ENCODE measurements around the gene RELCH.
A peak's percentile ranks its signal among the peaks of the same experiment; 100 is the strongest.

Gene RELCH

DNA sequence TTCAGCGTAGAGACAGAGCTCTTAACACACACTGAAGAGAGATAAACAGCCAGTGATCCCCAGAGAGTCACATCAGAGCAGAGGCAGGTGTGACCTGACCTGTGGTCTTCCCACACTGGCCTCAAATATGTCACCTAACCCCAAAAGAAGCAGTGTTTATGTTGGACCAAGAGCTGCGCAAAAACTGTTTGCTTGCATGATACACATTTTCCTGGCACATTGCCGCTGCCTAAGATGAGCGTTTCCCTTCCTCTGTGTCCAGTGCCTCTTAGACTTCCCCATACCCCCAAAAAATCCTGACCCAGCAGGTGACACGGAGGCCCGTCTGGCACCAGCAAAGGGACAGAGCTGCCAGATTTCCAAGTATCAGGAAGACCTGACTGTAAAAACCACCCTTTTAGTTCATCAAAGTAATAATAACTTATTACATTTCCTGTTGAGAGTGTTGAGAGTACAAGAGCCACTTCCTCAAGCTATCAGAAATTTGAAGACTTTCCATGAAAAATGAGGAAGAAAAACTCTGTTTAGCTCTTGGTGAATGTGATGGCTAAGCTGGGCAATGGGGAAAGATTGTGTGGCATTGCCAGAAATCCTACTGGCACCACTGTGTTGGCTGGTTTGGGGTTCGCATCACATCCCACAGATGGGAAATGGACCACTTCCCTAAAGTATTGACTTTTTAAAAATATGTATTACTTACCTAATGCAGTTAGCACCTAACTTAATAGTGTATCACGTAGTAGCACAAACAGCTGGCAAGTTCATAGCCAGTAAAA, 144.7 kb downstream of the RELCH start:
- Mint-ChIP-seq H3K4me1 (peaks cover 40% of the 10 kb centered on the region), H3K4me3 (no peak overlapping the region), H3K9me3 (no peaks in the 10 kb centered on the region), H3K27ac (no peak overlapping the region), H3K27me3 (peaks cover 63% of the 10 kb centered on the region)
- ATAC-seq: peak; percentile 39
- no peak for DNase-seq

DNA sequence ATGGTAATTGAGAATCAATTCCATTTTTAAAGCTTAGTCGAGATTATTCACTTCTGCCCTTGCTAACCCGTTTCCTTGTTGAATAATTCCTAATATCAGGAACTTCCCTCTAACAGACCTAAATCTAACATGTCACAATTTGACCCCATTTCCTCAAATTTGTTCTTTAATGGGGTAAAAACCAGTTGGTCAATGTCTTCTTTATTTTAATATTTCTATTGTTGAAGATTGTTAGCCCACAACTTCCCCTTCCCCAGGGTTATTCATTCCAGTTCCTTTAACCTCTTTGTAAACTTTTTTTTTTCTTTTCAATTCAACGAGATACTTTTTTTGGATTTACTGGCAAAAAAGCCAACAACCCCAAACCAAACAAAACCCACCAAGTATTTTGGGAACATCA, 145.4 kb downstream of the RELCH start:
- no peak for ATAC-seq
- H3K4me1 Mint-ChIP-seq: peaks cover 40% of the 10 kb centered on the region
- DNase-seq: no peak
- H3K4me3 Mint-ChIP-seq: no peak overlapping the region
- H3K9me3 Mint-ChIP-seq: no peaks in the 10 kb centered on the region
- peaks cover 56% of the 10 kb centered on the region for H3K27me3 Mint-ChIP-seq
- H3K27ac Mint-ChIP-seq: no peak overlapping the region

GRCh38 chr18:62332964-62333695, 146.1 kb downstream of the RELCH start:
- peaks cover 34% of the 10 kb centered on the region for H3K4me1 Mint-ChIP-seq
- no peak overlapping the region for H3K4me3 Mint-ChIP-seq
- no peaks in the 10 kb centered on the region for H3K9me3 Mint-ChIP-seq
- no peak for ATAC-seq
- no peak overlapping the region for H3K27ac Mint-ChIP-seq
- H3K27me3 Mint-ChIP-seq: peaks cover 49% of the 10 kb centered on the region
- DNase-seq: no peak

GRCh38 chr18:62334120-62334519, 147.1 kb downstream of the RELCH start:
- Mint-ChIP-seq H3K9me3 (no peaks in the 10 kb centered on the region), H3K4me3 (no peak overlapping the region), H3K27me3 (peaks cover 44% of the 10 kb centered on the region), H3K27ac (no peak overlapping the region), H3K4me1 (peaks cover 29% of the 10 kb centered on the region)
- ATAC-seq (no peak), DNase-seq (no peak)

DNA sequence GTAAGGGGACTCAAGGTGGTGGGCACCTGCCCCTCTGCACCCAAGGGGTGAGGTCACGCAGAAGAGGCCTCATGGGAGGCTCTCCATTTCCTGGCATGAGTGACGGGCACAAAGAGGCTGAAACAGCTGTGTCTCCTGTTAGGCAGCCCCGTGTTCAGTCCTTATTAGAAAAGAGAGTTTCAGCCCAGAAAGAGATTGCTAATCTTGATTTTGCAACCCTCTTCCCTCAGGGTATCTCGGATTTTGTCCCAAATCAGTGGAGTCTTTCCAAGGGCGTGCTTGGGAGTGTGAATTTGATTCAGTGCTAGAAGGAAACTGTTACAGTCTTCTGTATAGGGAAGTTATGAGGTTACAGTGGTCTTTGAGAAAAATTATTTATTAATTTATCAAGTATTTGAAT, 148.4 kb downstream of the RELCH start:
- DNase-seq: no peak
- H3K9me3 Mint-ChIP-seq: no peaks in the 10 kb centered on the region
- peaks cover 24% of the 10 kb centered on the region for H3K4me1 Mint-ChIP-seq
- H3K27ac Mint-ChIP-seq: no peak overlapping the region
- peaks cover 37% of the 10 kb centered on the region for H3K27me3 Mint-ChIP-seq
- no peak overlapping the region for H3K4me3 Mint-ChIP-seq
- no peak for ATAC-seq

DNA sequence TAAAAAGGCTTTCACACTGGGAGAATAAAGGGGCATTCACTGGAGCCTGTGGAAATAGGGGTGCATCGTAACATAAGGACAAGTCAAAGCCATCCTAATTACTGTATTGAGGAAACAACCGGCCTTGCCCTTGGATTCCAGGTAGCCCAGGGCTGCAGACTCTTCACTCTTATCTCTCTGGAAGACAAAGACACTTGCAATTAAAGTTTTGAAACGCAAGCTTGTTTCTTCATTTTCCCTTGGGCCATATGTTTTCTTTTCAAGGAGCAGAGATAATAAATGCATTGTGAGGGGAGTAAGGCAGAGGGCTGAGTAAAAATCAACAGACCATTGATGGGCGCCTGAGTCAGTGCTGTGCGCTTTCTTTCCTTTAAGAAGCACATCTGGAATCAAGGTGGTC, 149.6 kb downstream of the RELCH start:
- Mint-ChIP-seq H3K9me3 (no peaks in the 10 kb centered on the region), H3K27ac (no peak overlapping the region), H3K27me3 (peaks cover 28% of the 10 kb centered on the region), H3K4me1 (peaks cover 17% of the 10 kb centered on the region), H3K4me3 (no peak overlapping the region)
- no peak for ATAC-seq
- no peak for DNase-seq

- H3K27ac Mint-ChIP-seq: no peak overlapping the region
- no peaks in the 10 kb centered on the region for H3K9me3 Mint-ChIP-seq
- no peak for ATAC-seq
- H3K27me3 Mint-ChIP-seq: peaks cover 23% of the 10 kb centered on the region
- H3K4me3 Mint-ChIP-seq: no peak overlapping the region
- no peak for DNase-seq
- H3K4me1 Mint-ChIP-seq: peaks cover 13% of the 10 kb centered on the region
These were observed 150.3 kb downstream of the RELCH start for GRCh38 chr18:62337336-62337735.

- H3K4me3 Mint-ChIP-seq: no peak overlapping the region
- no peaks in the 10 kb centered on the region for H3K9me3 Mint-ChIP-seq
- H3K27me3 Mint-ChIP-seq: peaks cover 11% of the 10 kb centered on the region
- H3K27ac Mint-ChIP-seq: no peak overlapping the region
- DNase-seq (no peak), ATAC-seq (no peak)
- peaks cover 13% of the 10 kb centered on the region for H3K4me1 Mint-ChIP-seq
These were observed 151.5 kb downstream of the RELCH start for GRCh38 chr18:62338446-62339105.

DNA sequence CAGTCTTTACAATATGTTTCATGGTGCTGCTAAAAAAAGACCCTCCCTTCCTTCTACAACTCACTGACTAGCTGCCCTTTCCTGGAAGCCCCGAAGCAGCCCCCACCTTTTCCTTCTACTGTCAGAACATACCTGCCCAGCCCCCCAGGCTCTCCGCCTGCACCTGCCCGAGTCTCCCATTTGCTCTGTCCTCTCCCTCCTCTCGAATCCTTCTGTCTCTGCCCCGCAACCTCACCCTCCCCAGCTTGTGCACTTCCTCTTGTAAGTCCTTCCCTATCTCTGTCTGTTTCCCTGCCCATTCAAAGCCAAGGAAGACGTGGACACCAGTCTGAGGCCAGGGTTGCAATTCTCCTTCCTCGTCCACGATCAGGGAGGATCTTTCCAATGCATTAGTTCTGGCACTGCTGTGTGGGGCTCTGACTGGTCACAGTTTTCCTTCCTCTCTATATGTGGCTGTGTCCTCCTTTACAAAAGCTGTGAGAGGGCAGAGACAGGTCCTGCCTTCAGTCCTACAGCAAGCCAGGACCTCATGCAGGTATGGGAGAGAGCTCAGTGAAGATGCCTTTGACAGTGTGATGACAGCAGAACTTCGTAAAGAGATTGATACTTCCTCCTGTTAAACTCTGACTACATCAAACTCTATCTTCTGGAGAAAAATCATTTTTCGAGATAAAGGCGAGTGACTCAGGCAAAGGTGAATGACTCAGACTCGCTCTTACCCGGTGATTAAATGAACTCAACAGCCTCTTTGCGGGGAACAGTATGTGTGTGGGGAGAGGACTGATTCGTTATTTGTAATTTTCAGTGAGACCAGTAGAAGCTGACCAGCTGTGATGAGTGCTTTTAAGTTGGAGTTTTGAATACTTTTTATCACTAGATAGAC, 152.3 kb downstream of the RELCH start:
- Mint-ChIP-seq H3K27me3 (peaks cover 13% of the 10 kb centered on the region), H3K4me1 (peaks cover 13% of the 10 kb centered on the region), H3K9me3 (no peaks in the 10 kb centered on the region), H3K4me3 (no peak overlapping the region), H3K27ac (peak overlapping the region in 1 of 2 donors; percentile 28)
- ATAC-seq (peak; percentile 60), DNase-seq (no peak)

- Mint-ChIP-seq H3K27ac (no peak overlapping the region), H3K9me3 (no peaks in the 10 kb centered on the region), H3K4me3 (no peak overlapping the region), H3K27me3 (peaks cover 23% of the 10 kb centered on the region), H3K4me1 (peaks cover 13% of the 10 kb centered on the region)
- DNase-seq: no peak
- ATAC-seq: no peak
These were observed 153.9 kb downstream of the RELCH start for GRCh38 chr18:62340996-62341395.

GRCh38 chr18:62341473-62341872, 154.4 kb downstream of the RELCH start:
- Mint-ChIP-seq H3K27ac (no peak overlapping the region), H3K4me1 (peaks cover 13% of the 10 kb centered on the region)
- no peak for ATAC-seq

DNA sequence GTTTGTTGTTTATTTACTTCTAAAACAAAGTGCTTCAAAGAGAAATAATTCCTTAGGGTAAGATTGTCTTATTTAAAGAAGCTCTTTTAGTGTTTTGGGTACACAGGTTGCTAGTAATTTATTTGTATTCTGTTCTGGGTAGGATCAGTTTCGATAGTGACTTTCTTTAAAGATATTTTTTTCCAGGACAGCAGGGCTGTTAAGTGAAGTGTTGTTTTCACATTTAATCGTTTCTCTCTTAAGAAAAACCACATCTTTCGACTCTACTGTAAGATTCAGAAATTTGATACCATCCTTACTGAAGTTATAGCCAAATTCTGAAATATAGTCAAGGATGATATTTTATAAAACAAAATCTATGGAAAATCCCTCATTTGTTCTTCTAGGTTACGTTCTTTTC, 155.8 kb downstream of the RELCH start:
- Mint-ChIP-seq H3K27ac (no peak overlapping the region), H3K27me3 (peaks cover 33% of the 10 kb centered on the region), H3K9me3 (no peaks in the 10 kb centered on the region), H3K4me3 (no peak overlapping the region), H3K4me1 (peaks cover 20% of the 10 kb centered on the region)
- no peak for ATAC-seq
- no peak for DNase-seq

More at GRCh38 chr18:62341473-62341872, 154.4 kb downstream of the RELCH start:
- no peaks in the 10 kb centered on the region for H3K9me3 Mint-ChIP-seq
- H3K4me3 Mint-ChIP-seq: no peak overlapping the region
- DNase-seq: no peak
- H3K27me3 Mint-ChIP-seq: peaks cover 25% of the 10 kb centered on the region

DNA sequence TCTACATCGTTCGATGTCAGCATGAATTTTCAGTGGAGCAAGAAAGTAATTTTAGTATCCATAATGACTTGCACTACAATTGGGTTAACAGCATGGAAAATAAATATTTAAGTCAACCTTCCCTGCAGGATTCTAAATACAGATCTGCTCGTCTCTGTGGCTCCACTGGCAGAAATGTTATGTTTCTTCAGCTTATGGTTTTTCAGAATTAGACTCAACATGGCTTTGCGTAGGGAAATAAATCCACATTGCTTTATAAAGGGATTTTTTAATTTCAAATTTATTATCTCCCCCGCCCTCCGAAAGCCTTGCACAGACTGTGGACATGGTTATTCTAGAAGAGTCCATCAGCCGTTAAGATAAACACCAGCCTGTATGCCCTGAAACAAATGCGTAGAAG, 156.3 kb downstream of the RELCH start:
- no peak for ATAC-seq
- Mint-ChIP-seq H3K9me3 (no peaks in the 10 kb centered on the region), H3K4me3 (no peak overlapping the region), H3K27ac (no peak overlapping the region), H3K27me3 (peaks cover 33% of the 10 kb centered on the region), H3K4me1 (peaks cover 20% of the 10 kb centered on the region)
- DNase-seq: no peak

DNA sequence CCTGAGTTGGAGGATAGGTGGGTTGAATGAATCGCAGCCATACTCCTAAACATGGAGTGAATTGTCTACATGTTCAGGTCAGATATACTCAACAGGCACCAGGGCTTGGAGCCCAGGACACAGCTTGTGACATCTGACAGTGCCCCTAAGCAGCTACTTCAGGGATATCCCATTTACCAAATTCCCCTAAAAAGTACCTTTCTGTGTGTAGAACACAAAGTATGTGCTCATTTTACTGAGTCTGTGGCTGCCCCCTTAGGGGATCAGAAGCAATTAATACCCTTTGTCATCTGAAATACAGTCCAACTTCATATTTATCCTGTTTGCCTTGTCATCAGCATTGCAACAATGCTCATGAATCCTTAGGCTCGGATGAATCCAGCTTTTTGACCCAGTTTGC, 158.9 kb downstream of the RELCH start:
- no peak overlapping the region for H3K4me3 Mint-ChIP-seq
- no peak overlapping the region for H3K27ac Mint-ChIP-seq
- peaks cover 12% of the 10 kb centered on the region for H3K4me1 Mint-ChIP-seq
- DNase-seq (no peak), ATAC-seq (peak; percentile 64)
- H3K27me3 Mint-ChIP-seq: peaks cover 22% of the 10 kb centered on the region
- H3K9me3 Mint-ChIP-seq: no peaks in the 10 kb centered on the region

- Mint-ChIP-seq H3K4me3 (no peak overlapping the region), H3K9me3 (no peaks in the 10 kb centered on the region), H3K4me1 (peaks cover 12% of the 10 kb centered on the region), H3K27me3 (peaks cover 22% of the 10 kb centered on the region), H3K27ac (no peak overlapping the region)
- ATAC-seq: no peak
- DNase-seq: no peak
These were observed 159.5 kb downstream of the RELCH start for GRCh38 chr18:62346333-62347088.
